ENCODE results near the gene BCAR3. TPM values are rescaled to one million over a fixed set of nuclear protein-coding genes. Genes with fewer than 3 reads are reported as not detected.

The BCAR3 gene
- total RNA-seq, 1 donor from 2014 or later, result 74.8 TPM

DNA sequence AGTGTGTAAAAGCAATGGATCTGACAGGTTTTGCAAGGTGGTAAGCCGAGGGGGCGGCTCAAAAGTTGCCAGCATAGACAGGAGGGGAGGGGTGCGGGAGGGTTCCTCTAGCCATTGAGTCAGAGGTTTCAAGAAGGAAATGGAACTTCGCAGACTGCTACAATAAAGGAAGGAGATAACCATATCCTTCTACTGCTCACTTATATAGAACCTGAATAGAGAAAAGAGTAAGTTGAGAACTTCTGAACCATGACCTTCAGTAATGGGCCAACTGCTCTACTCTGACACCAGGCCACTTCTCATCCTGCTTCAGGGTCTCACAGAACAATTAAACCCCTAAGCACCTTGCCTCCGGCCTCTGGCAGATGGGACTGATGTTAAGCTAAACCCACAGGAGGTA, 26.3 kb upstream of the BCAR3 start:
- no peak overlapping the region for H3K4me3 ChIP-seq (ENCODE audit: low read depth, low read length)
- DNase-seq (ENCODE audit: low read depth), result no peak

DNA sequence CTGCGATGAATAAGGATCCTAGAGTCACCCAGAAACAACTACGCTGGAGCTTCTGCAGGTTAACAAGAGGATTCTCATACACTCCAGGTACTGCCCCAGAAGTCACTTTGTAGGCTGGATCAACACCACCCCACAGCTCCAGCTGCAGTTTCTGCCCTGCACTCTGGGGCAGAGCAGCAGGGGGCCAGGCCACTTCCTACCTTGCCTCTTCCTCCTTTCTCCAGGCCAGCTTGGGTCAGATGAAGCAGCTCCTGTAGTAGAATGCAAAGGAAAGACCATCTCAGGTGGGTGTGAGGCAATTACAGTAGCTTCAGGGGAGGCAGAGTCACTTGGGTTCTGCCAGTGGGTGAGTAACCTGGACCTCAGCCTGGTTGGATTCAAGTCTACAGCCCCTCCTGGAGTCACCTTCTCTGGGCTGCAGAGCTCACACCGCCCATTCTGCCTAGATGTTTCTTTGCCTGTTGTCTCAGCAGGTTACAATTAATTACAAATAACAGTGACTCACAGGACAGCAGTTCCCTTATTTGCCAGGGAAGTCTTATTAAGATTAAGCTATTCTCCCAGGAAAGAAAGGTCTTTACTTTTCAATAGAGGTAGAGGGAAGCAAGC, 24.4 kb upstream of the BCAR3 start:
- H3K4me3 ChIP-seq (ENCODE audit: low read depth, low read length), result no peak overlapping the region
- TF ChIP-seq, protein P1, sequence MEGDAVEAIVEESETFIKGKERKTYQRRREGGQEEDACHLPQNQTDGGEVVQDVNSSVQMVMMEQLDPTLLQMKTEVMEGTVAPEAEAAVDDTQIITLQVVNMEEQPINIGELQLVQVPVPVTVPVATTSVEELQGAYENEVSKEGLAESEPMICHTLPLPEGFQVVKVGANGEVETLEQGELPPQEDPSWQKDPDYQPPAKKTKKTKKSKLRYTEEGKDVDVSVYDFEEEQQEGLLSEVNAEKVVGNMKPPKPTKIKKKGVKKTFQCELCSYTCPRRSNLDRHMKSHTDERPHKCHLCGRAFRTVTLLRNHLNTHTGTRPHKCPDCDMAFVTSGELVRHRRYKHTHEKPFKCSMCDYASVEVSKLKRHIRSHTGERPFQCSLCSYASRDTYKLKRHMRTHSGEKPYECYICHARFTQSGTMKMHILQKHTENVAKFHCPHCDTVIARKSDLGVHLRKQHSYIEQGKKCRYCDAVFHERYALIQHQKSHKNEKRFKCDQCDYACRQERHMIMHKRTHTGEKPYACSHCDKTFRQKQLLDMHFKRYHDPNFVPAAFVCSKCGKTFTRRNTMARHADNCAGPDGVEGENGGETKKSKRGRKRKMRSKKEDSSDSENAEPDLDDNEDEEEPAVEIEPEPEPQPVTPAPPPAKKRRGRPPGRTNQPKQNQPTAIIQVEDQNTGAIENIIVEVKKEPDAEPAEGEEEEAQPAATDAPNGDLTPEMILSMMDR (conservative IDR thresholded peaks at IDR 0.05; ENCODE audit: low read depth, low read length), result no peak
- no peak for DNase-seq (ENCODE audit: low read depth)

More for the DNA sequence above, 26.3 kb upstream of the BCAR3 start:
- TF ChIP-seq, protein P1 (conservative IDR thresholded peaks at IDR 0.05; ENCODE audit: low read depth, low read length), result no peak

DNA sequence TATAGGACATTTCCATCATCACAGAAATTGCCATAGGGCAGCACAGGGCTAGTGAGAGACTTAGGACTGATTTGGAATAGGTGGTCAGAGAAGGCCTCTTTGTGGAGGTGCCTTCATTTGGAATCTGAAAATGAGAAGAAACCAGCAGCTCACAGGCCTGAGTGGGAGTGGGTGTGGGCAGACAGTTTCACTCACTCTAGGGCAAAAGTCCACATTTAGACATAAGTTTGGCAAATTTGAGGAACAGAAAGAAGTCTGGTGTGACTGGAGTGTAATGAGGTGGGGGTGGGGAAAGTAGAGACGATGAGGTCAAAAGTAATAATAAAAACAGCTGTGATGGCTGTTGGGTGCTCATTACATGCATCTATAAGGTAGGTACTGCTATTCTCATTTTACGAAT, 22.4 kb upstream of the BCAR3 start:
- H3K4me3 ChIP-seq (ENCODE audit: low read depth, low read length), result no peak overlapping the region
- TF ChIP-seq, protein P1 (conservative IDR thresholded peaks at IDR 0.05; ENCODE audit: low read depth, low read length), result no peak
- no peak for DNase-seq (ENCODE audit: low read depth)

DNA sequence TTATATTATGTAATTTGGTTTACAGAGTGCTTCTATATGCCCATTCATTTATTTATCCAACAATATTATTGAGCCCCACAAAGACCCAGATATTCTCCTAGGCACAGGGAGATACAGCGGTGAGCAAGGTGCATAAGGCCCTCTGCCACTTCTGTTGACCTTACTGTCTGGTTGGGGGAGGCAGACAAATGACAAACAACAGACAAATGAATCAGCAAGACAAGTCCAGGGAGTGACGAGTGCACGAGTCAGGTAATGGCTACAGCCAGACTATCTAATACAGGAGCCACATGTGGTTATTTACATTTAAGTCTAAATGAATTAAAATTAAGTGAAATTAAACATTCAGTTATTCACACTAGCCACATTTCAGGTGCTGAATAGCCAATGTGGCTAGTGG, 22.0 kb upstream of the BCAR3 start:
- TF ChIP-seq, protein P1 (conservative IDR thresholded peaks at IDR 0.05; ENCODE audit: low read depth, low read length), result no peak
- DNase-seq (ENCODE audit: low read depth), result no peak
- no peak overlapping the region for H3K4me3 ChIP-seq (ENCODE audit: low read depth, low read length)

DNA sequence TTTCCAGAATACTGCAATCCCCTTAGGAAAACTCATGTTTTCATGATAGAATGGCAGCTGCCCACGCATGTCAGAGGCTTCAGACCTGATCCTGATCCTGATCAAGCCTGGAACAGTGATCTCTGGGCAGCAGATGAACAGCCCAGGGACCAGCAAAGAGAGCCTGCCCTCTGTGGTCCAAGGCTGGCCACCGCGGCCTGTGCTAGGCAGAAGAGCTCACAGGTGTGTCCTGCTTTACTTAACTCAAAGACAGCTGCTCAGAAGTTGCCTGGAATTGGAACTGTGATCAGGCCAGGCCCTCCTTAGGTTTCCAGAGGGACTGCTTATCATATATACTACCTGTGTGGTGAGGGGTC, 21.2 kb upstream of the BCAR3 start:
- no peak overlapping the region for H3K4me3 ChIP-seq (ENCODE audit: low read depth, low read length)
- TF ChIP-seq, protein P1 (conservative IDR thresholded peaks at IDR 0.05; ENCODE audit: low read depth, low read length), result peak; percentile 43
- DNase-seq (ENCODE audit: low read depth), result no peak

DNA sequence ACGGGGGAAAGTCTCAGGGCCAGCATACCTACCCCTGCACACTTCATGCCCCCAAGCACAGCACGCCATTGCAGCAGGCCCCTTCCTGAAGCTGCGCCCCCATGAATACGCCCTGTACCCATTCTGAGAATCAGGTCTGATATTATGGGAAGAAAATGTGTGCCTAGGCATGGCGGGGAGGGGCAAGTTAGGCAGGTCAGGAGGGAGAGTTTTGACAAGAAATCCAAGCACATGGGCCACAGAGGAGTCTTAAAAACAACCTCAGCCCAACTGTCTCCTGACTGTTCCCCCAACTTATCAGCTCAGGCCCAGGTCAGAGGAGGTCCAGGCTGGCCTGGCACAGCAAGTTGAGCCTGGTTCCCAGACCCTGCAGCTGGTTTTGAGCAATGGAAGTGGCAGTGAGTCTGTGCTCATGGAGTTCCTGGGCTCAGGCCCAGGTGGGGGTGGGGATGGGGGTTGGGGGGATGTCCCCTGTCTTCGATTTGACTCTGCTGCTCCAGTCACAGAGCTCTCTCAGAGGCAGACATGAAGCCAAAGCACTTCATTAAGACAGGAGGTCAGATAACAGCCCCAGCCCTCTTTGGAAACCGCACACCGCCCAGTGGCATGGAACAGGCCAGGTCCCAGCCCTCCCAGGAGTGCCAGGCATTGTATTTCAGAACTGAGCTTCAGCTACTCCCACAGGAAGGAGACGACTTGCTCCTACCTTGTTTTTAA, 20.6 kb upstream of the BCAR3 start:
- TF ChIP-seq, protein P1 (conservative IDR thresholded peaks at IDR 0.05; ENCODE audit: low read depth, low read length), result no peak
- DNase-seq (ENCODE audit: low read depth), result no peak
- H3K4me3 ChIP-seq (ENCODE audit: low read depth, low read length), result no peak overlapping the region

DNA sequence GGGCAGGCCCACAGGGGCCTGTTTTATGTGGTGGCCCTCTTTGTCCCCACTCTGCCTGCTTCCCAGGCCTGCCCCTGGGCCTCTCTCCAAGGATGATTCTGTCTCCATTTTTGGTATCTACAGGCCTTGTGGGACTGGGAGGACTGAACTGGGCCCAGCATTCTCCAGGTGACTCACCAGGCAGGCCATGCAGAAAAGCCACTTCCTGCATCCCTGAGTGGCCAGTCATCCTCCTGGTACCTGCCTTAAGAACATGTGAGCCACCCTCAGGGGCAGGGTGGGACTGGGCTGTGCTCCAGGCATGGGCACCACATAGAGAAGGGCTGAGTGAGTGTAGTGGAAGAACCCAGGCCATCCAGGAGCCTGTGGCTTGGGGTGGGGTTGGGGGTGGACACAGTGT, 20.0 kb upstream of the BCAR3 start:
- H3K4me3 ChIP-seq (ENCODE audit: low read depth, low read length), result no peak overlapping the region
- TF ChIP-seq, protein P1 (conservative IDR thresholded peaks at IDR 0.05; ENCODE audit: low read depth, low read length), result no peak
- peak; percentile 97 for DNase-seq (ENCODE audit: low read depth)
